OCI-LY1 (cell line): ENCODE measurements around the gene RNF187.

ENCODE experiments used
- H2AFZ ChIP-seq: fragments of 200-600 bp; sonication (generic), shearing (Covaris generic); 2 replicates; pipeline ENCODE4 v1.6.0; 2014; ENCODE audit warnings: antibody characterized with exemption, mild to moderate bottlenecking, low read length
- H3F3A ChIP-seq: fragments of 200-600 bp; sonication (generic), shearing (Covaris generic); 2 replicates; pipeline ENCODE4 v1.6.0; 2014; ENCODE audit warnings: mild to moderate bottlenecking, antibody characterized with exemption, low read length, moderate library complexity; ENCODE audit not compliant: insufficient read depth
- H3K27ac ChIP-seq: fragments of 200-600 bp; sonication (generic); 2 replicates; pipeline ENCODE4 v1.5.1; 2014; ENCODE audit warnings: low read length, mixed run types, mild to moderate bottlenecking, low read depth; ENCODE audit not compliant: poor library complexity, severe bottlenecking
- H3K27me3 ChIP-seq: fragments of 200-600 bp; sonication (generic); 2 replicates; pipeline ENCODE4 v1.6.0; 2014; ENCODE audit warnings: antibody characterized with exemption, mild to moderate bottlenecking, low read length, moderate library complexity; ENCODE audit not compliant: insufficient read depth
- H3K36me3 ChIP-seq: fragments of 200-600 bp; sonication (generic); 2 replicates; pipeline ENCODE4 v1.6.1; 2014; ENCODE audit warnings: mild to moderate bottlenecking, antibody characterized with exemption, low read length, moderate library complexity, mixed read lengths; ENCODE audit not compliant: insufficient read depth
- H3K4me1 ChIP-seq: fragments of 200-600 bp; sonication (generic); 2 replicates; pipeline ENCODE4 v1.5.1; 2014; ENCODE audit warnings: mild to moderate bottlenecking, low read length, moderate library complexity; ENCODE audit not compliant: insufficient read depth, severe bottlenecking
- H3K4me2 ChIP-seq: fragments of 200-600 bp; sonication (generic), shearing (Covaris generic); 2 replicates; pipeline ENCODE4 v1.6.1; 2014; ENCODE audit warnings: low read length
- H3K4me3 ChIP-seq: fragments of 200-600 bp; sonication (generic); 2 replicates; pipeline ENCODE4 v1.5.1; 2014; ENCODE audit warnings: low read length, low read depth, mild to moderate bottlenecking, mixed read lengths; ENCODE audit not compliant: poor library complexity, severe bottlenecking
- H3K79me2 ChIP-seq: fragments of 200-600 bp; shearing (Covaris generic); 2 replicates; pipeline ENCODE4 v1.6.1; 2016; ENCODE audit warnings: mixed run types, low read length, mixed read lengths; ENCODE audit not compliant: insufficient read depth
- H3K9ac ChIP-seq: fragments of 200-600 bp; sonication (generic), shearing (Covaris generic); 2 replicates; pipeline ENCODE4 v1.6.1; 2014; ENCODE audit warnings: mild to moderate bottlenecking, low read length, mixed read lengths
- H3K9me2 ChIP-seq: fragments of 200-600 bp; sonication (generic), shearing (Covaris generic); 2 replicates; pipeline ENCODE4 v1.6.1; 2014; ENCODE audit warnings: low read depth, mild to moderate bottlenecking, low read length, mixed read lengths
- H3K9me3 ChIP-seq: fragments of 200-600 bp; shearing (Covaris generic); 2 replicates; pipeline ENCODE4 v1.6.1; 2014; ENCODE audit warnings: low read length, mixed read lengths
- H4K20me1 ChIP-seq: fragments of 200-600 bp; sonication (generic), shearing (Covaris generic); 2 replicates; pipeline ENCODE4 v1.6.0; 2016; ENCODE audit warnings: mild to moderate bottlenecking, low read length; ENCODE audit not compliant: insufficient read depth
- CTCF ChIP-seq: fragments of 200-600 bp; sonication (generic), shearing (Covaris generic); IDR thresholded peaks from 2 replicates; pipeline ENCODE4 v1.5.1; 2017; ENCODE audit warnings: mild to moderate bottlenecking, antibody characterized with exemption, low read length, moderate library complexity, mixed read lengths
- EZH2 ChIP-seq: fragments of 200-600 bp; sonication (generic), shearing (Covaris generic); IDR thresholded peaks from 2 replicates; pipeline ENCODE4 v1.8.0; 2017; ENCODE audit warnings: borderline replicate concordance, mixed run types, mild to moderate bottlenecking, antibody characterized with exemption, low read length, moderate library complexity, mixed read lengths

The RNF187 gene

GRCh38 chr1:228474507-228474906, 12.7 kb upstream of the RNF187 start:
- Histone ChIP-seq H3K9me2 (no peaks in the 10 kb centered on the region), H4K20me1 (no peaks in the 10 kb centered on the region), H3K27me3 (no peaks in the 10 kb centered on the region), H3K4me2 (no peak overlapping the region), H3K36me3 (no peaks in the 10 kb centered on the region), H3K79me2 (no peaks in the 10 kb centered on the region), H3K9ac (no peak overlapping the region), H3K27ac (no peak overlapping the region), H3F3A (no peaks in the 10 kb centered on the region), H3K4me3 (no peak overlapping the region), H3K4me1 (peaks cover 7% of the 10 kb centered on the region), H2AFZ (no peak overlapping the region), H3K9me3 (no peaks in the 10 kb centered on the region)
- TF ChIP-seq CTCF = no peak
- TF ChIP-seq EZH2 = no peak

GRCh38 chr1:228475812-228476211, 11.4 kb upstream of the RNF187 start:
- H3K36me3 ChIP-seq = no peaks in the 10 kb centered on the region
- H3K27ac ChIP-seq = no peak overlapping the region
- H3K9ac ChIP-seq = no peak overlapping the region
- no peaks in the 10 kb centered on the region for H3F3A ChIP-seq
- no peak for TF ChIP-seq CTCF
- no peak for TF ChIP-seq EZH2
- no peaks in the 10 kb centered on the region for H4K20me1 ChIP-seq
- H3K27me3 ChIP-seq = no peaks in the 10 kb centered on the region
- no peak overlapping the region for H3K4me3 ChIP-seq
- no peaks in the 10 kb centered on the region for H3K79me2 ChIP-seq
- peaks cover 7% of the 10 kb centered on the region for H3K4me1 ChIP-seq
- no peaks in the 10 kb centered on the region for H3K9me2 ChIP-seq
- no peak overlapping the region for H3K4me2 ChIP-seq
- H3K9me3 ChIP-seq = no peaks in the 10 kb centered on the region
- H2AFZ ChIP-seq = no peak overlapping the region

GRCh38 chr1:228477263-228477662, 9.9 kb upstream of the RNF187 start:
- H4K20me1 ChIP-seq = no peaks in the 10 kb centered on the region
- H3K9me2 ChIP-seq = no peaks in the 10 kb centered on the region
- no peaks in the 10 kb centered on the region for H3K79me2 ChIP-seq
- no peaks in the 10 kb centered on the region for H3K36me3 ChIP-seq
- no peaks in the 10 kb centered on the region for H3F3A ChIP-seq
- no peaks in the 10 kb centered on the region for H3K27me3 ChIP-seq
- no peak overlapping the region for H3K9ac ChIP-seq
- no peak overlapping the region for H3K27ac ChIP-seq
- H2AFZ ChIP-seq = no peak overlapping the region
- no peaks in the 10 kb centered on the region for H3K9me3 ChIP-seq
- H3K4me2 ChIP-seq = no peak overlapping the region
- H3K4me3 ChIP-seq = no peak overlapping the region
- H3K4me1 ChIP-seq = peaks cover 7% of the 10 kb centered on the region
- TF ChIP-seq CTCF (no peak), EZH2 (no peak)
